COLO829 (cell line): ENCODE data around the gene EIF4G2.

Experiments used
- DNase-seq: peaks from one replicate; pipeline ENCODE4 v3.0.0; 2012; ENCODE audit warnings: low spot score

Gene EIF4G2

DNA sequence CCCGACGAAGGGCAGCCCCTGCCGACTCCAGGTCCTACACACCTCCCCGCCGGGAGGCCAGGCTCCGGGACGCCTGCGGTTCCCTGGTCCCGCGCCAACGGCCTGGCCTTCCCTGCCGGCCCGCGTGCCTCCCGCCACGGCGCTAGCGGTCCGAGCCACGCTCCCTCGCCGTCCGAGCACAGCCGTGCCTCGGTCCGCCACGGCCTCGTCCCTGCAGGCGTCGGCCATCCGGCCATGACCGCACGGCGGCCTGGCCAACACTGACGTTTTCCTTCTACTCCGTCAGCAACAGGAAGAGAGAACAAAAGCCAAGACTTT is 532 bp downstream of the EIF4G2 start:
- no peak for DNase-seq

DNA sequence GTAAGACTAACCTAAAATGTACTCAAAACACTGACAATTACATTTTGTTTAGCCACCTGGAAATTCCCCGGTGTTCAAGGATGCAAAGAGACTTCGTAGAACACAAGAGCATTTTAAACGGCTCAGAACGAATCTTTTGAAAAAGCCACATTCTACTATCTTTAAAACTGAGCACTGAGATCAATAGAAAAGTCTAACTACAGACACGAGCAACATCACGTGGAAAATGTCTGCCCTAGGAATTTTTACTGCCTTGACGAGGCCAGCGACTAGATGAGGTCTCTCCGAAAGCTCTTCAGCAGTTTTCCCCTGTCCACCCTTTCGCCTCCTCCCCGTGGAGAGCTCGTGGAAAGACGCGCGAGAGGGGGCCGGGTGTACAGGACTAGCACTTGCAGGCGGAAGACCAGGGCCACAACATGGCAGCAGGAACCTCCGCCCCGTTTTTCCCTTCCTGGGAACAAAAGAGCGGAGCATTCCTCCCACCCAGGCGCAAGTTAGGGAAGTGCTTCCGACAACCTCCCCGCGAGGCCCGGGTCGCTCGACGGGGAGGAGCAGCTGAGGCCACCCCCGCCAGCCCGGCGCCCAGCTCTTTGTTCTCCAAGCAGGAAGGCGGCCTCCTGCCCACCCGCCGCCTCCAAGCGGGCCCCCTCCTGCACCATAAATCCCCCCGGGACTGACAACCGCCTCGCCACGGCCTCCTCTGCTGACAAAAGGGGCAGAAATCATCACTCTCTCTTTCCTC is 1.1 kb downstream of the EIF4G2 start:
- peak; percentile 42 for DNase-seq

DNA sequence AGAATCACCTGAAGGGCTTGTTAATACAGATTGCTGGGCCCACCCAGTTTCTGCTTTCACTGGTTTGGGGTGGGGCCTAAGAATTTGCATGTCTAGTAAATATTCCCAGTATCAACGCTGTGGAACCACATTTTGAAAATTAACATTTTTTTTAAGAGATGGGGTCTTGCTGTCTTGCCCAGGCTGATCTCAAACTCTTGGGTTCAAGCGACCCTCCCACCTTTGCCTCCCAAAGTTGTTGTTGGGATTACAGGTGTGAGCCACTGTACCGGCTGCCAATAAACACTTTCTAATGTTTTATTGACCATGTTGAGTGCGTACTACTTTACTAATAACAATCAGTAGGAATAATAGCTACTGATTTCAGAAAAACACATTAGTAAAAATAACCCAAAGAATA is 2.5 kb downstream of the EIF4G2 start:
- DNase-seq, result no peak

DNA sequence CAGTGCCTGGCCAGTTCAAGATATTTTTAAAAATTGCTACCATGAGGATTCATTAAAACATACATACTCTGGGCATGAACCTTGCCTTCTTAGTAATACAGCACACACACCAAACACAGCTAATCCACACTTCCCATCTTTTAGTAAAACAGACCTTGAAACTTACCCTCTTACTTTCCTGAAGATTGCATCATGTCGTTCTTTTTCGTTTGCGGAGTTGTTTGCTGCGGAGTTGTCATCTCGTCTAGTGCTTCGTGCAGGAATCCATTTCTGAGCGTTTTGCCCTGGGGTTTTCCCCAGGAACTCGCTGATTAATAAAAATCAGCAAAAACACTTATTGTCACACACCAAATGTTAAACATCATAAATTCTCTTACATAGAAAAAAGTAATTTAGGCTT is 3.0 kb downstream of the EIF4G2 start:
- no peak for DNase-seq

DNA sequence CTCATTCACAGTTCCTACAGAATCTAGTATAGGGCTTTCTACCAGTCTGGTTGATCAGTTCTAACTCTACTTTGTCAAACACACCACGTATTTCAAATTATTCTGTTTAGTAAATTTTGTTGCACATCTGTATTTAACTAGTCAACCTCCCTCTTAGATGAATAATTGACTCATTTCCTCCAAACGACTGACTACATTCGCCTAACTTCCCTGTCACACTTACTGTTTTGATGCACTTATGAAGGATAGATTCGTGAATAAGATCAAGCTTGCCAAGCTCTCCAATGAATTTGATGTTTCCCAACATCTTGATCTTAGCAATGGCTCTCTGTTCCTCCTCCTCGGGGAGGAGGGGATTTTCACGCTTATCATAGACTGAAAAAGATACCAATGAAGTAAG is 5.0 kb downstream of the EIF4G2 start:
- no peak for DNase-seq

DNA sequence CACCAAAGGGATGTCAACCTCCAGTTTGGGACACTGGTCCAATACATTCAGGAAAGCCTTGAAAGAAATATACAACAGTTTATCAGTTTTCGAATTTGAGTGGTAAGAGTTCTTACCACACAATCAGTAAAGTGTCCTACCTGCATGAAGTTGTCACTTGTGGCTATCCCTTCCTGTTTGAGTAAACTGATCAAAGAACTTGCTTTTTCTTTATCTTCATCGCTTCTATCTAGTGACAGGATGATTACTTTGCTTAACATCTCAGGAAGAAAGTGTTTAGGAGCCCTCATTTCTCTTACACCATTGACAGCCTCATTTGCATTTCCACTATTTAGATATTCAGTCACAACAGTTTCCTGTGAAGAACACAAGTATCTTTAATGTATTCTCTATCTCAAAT is 8.4 kb downstream of the EIF4G2 start:
- no peak for DNase-seq

DNA sequence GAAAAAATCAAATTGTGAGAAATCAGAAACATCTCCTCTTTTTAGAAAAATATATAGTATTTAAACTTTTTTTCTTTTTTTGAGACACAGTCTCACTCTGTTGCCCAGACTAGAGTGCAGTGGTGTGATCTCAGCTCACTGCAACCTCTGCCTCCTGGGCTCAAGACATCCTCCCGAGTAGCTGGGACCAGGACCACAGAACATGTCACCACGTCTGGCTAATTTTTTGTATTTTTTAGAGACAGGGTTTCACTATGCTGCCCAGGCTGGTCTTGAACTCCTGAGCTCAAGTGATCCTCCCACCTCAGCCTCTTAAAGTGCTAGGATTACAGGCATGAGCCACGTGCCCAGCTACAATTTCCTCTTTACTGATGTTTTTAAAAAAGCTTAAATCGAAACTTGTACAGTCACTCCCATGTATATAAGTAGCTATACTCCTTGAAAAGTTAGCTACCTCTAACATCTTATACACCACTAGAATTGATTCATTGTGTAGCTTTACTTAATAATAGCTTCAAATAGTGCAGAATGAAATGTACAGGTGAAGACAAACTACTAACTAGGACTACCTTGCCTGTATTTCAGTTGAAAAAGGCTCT is 10.3 kb downstream of the EIF4G2 start:
- DNase-seq, result no peak

DNA sequence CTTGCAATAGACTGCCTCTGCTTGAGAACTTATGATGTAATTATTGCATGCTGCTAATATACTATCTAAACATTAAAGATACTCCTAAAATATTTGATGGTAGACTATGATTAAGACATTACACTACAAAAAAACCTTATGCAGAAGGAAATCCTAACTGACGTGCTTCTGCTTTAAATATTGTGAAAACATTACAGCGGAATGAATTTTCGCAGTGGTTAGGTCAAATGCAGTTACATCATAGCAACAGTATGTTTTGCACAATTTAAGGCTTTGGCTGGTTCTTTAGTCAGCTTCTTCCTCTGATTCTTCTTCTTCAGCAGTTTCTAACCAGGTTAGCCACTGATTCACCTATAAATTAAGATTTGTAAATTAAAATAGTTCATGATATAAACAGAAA is 11.2 kb downstream of the EIF4G2 start:
- no peak for DNase-seq

DNA sequence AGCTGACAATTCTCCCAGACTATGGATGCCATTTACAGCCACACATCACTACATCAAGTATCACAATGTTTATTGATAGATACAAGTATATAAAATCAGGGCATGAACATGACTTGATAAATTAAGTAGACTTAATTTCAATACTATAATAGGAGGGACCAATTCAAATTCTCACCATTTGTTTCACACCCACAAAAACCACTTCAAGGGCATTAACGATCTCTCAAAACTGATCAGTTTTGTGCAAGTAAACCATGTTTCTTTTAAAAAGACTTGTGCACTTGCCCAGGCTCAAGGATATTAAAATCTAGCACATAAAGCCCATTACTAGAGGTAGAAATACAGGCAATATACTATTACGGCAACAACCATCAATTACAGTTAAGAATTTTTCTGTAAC is 11.7 kb downstream of the EIF4G2 start:
- no peak for DNase-seq

DNA sequence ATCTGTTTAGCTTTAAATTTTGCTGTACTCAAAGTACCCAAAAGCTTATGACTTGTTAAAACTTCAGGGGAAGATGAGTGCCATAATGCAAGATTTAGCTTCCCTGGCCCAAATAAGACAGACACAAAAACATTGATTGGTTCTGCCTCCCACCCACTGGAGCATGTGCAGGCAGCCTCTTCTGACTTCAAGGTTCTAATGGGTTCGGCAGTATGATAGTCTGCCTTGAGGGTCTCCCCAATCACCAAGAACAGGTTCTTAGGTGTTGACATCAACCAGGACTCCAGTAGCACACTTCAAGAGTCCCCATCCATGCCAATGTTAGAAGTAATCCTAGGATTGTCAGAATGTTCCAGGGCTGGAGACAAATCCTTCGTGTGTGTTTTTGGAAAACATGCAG is 12.5 kb downstream of the EIF4G2 start:
- DNase-seq, result no peak

DNA sequence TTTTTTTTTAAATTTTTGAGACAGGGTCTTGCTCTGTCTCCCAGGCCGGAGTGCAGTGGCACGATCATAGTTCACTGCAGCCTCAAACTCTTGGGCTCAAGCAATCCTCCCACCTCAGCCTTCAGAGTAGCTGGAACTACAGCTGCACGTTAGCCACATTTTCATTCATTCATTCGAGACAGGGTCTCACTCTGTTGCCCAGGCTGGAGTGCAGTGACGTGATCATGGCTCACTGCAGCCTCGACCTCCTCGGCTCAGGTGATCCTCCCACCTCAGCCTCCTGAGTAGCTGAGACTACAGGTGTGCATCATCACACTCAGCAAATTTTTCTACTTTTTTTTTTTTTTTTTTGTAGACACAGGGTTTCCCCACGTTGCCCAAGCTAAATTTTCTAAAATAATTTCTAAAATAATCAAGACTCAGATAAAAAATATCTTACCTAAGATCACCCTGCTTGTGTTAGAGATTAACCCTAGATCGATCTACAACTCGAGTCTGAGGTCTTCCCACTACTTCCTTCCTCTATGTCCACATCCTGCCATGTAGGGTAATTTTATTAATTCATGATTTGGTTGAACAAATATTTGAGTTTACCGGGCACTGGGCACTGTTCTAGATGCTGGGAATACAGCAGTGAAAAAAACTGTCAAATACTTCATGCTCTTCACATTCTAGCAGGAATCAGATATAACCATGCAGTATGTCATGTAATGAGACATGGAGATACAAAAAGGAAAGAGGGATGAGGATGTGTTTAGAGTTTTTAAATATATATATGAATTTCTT is 15.1 kb downstream of the EIF4G2 start:
- DNase-seq, result no peak

DNA sequence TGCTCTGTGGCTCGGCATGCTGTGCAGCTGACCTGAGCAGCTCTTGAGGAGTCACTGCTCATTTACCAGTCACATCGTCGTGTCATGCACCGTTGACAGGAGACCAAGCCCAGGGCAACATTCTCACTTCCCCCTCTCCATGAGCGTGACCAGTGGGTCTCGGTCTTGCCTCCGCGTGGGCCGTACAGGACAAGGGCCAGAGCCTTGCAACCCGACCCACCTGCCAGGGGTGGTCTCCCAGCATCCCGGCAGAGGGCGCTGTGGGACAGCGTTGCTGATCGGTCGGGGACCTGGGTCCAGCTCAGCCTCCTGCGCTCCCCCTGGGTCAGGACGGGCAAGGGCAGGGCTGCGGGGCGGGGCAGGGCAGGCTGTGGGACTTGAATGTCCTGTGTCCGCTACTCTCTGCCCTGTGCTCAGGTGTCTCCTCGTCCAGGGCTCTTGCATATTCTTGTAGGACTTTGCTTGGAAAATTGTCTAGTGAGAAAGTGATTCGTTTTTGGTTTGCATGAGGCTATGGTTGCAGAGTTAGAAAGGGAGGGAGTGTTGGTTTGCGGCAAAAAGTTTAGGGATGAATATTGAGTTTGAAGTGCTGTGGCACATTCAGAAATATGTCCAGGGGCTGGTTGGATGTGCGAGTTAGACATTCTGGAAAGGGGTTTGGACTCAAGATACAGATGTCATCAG is 16.2 kb downstream of the EIF4G2 start:
- peak; percentile 69 for DNase-seq

DNA sequence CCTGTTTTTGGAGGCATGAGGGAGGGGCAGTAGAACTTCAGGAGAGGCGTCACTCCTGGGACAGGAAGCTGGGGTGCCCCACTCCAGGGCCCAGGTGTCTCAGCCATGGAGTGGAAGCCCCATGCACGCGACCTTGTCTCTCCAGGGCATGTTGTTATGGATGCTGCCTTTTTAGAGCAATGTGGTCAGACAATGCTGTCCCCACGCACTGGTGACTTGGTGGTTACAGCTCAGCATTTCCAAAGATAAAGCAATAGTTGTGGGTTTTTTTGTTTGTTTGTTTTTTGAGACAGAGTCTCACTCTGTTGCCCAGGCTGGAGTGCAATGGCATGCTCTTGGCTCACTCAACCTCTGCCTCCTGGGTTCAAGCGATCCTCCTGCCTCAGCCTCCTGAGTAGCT is 22.3 kb downstream of the EIF4G2 start:
- DNase-seq, result no peak

DNA sequence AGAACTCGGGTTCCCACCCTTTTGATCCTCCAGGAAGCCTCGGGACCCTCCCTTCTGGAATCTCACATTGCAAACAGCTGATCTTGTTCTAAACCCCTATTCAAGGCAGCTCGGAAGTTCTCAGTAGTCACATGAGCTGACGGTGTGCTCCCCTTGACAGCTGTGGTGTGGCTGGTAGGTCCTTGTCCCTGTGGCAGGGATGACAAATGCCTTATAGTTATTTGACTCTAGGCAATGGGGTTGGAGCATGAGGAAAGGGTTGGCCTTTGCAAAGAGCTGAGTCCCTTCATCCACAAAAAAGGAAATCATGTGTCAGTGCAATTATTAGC is 23.6 kb downstream of the EIF4G2 start:
- no peak for DNase-seq

DNA sequence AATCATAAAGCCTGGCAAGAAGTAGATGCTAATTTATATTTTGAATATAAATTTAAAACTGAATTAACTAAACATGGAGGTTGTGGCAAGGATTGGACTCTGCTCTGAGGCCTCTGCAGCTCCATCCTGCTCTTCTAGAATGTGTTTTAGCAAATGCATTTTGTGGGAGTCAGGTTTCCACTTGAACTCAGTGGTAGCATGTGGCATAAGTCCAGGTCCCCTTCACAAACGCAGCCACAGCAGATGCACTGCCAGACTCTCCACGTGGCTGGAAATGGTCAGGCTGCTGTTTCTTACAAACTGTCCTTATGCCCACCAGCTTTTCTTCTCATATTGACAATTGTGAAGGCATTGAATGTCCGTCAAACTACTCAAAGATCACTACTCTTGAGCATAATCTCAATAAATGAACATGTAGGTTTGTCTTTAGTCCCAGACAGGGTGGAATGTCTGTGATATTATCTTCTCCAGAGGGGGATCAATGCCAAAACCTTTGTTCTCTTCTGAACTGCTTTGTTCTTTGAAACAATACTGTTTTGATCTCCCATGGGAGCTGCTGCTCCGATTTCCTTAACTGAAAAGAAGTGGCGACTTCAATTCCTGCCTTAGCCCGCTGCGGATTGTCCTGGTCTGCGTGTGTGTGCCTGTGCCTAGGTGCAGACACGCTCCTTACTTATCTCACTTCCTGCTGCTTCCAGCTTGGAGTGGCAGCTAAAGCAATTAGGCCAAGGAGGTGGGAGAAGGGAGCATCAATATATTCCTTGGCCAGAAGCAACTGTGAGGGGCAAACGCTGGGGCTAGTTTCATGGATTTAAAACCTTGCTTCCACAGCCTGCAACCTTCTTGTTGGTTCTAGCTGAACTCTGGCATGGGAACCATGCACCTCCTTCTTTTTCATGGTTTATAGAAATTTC is 24.2 kb downstream of the EIF4G2 start:
- DNase-seq, result no peak

DNA sequence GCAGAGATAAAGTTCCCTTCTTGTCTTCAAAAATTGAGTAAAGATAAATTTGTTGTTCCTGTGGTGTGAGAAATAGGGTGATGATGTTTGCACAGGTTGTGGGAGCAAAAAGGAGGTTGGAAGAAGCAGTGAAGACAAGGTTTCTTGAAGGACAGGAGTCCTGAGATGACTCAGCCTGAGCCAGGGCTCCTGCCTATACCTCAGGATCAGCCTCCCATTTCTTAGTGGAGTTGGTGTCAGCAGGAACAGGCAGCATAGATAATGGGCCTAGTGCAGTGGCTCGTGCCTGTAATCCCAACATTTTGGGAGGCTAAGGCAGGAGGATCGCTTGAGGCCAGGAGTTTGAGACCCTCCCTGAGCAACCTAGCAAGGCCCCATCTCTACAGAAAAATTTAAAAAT is 28.7 kb downstream of the EIF4G2 start:
- no peak for DNase-seq

DNA sequence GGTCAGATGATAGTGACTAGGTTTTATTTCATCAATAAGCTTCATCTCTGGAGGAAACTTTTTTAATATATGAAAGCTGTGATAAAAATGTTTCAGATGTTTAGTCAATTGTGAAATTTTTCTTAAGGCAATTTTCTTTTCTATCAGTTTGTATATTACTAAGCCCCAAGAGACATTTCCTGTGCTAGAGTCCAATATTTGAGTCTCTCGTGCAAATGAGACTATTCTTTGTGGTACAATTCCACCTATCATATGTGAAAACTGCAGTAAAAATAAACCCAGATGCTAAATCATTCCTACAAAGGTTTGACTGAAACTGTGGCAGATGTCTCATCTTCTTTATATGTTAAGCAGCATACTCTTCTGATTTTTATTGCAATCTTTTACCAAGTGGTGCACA is 29.6 kb downstream of the EIF4G2 start:
- DNase-seq, result no peak

DNA sequence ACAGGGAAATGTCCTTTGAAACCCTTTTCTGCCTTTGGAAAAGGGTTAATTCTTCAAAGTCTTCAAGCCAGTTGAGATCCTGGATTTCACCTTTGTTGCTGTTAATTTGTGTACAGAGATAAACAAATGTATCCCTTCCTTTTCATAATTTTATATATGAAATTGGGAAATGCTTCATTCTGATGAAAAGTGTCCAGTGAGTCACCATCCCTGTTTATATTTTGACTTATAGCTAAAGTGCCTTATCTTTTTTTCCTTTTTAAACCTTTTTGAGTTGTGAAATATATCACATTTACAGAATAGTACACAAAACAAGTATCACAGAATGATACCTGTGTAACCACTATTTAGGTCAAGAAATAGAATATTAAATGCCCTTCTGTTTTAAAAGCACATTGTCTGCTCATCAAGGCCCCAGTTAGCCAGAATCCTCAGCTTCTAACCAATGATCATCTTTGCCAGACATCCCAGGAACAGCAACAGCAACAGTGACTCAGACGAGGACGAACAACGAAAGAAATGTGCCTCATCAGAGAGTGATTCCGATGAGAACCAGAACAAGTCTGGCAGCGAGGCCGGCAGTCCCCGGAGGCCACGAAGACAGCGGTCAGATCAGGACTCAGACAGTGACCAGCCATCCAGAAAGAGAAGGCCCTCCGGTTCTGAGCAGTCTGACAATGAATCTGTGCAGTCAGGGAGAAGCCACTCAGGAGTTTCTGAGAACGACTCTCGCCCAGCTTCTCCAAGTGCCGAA is 30.3 kb downstream of the EIF4G2 start:
- peak; percentile 29 for DNase-seq

DNA sequence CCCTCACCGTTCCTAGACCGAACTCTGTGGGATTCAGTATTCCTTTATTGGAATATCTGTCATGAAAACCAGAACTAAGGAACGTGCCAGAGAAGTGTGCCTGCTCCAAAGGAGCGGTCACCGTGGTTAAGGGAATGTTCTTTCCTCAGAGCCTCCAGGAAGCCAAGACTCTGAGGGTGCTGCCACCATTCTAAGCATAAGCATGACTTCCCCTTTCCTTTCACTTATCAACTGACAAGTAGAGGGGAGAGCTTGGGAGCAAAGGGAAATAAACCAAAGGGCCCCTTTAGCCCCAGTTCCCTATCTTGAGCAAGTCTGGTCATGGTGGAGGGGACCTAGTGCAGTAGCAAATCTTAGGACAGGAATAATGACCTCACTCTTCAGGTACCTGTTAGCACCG is 30.9 kb downstream of the EIF4G2 start:
- DNase-seq, result no peak

DNA sequence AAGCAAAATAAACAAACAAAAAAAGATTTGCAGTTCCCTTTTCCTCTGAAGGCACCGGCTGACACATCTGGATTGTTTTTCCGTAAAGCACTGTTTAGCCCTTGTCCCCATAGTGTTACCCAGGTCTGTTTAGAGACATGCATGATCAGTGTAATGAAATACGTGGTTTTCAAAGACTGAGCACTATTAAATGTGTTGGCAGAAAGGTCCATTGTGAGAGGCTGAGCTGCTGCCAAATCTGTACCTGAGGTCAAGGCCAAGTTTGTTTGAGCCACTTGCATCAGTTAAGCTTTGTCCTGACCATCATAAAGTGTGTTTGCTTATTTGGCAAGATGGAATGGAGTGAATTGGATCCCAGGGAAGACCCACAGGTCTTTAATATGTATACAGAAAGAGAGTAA is 31.3 kb downstream of the EIF4G2 start:
- DNase-seq, result no peak

DNA sequence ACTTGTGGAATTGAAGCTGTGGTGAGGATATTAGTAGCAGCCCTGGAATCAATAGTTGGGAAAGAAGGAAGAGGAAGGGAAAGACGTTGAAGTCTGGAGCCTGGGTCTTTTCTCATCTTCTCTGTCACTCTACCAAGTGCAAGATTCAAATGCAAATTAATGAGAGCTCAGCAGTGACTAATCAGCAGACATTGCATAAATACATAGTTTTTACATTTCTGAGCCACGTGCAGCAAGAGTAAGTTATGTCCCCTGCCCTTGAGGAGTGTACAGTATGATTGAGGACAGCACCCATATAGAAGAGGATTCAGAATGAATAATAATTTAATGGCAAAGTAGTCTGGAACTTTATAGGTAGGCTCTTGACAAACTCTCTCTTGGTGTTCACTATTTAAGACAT is 33.9 kb downstream of the EIF4G2 start:
- DNase-seq, result no peak
